Frontal cortex (tissue), 4 donors: Measurements from ENCODE around the gene COL28A1. TPM values are rescaled to one million over a fixed set of nuclear protein-coding genes. Genes with fewer than 3 reads are reported as not detected.
"Not testable (repeated sequence)": the region's sequence is repeated elsewhere in the genome, so short reads cannot be mapped to it uniquely, and the experiment has no call there.

Source experiments
- DNase-seq, 2 donors: peaks; one replicate each; pipeline ENCODE4 v3.0.0; 2012; ENCODE audit warnings: low spot score in 2 of 2
- FAIRE-seq: peaks from 2 replicates; lab custom pipeline; 2012; peaks lifted over from hg19 to GRCh38; lab: Jason Lieb, UNC
- total RNA-seq: library from RNA; depleted of rRNA; stranded (reverse); fragments of >200 nt; gene quantifications from one replicate; pipeline ENCODE4 v1.2.3, GENCODE V29; 2014
- donor health status: control.
- donor health status: control.
- donor health status: control.

Gene COL28A1
- total RNA-seq, 1 donor from 2014 or later, result 0.82 TPM

DNA sequence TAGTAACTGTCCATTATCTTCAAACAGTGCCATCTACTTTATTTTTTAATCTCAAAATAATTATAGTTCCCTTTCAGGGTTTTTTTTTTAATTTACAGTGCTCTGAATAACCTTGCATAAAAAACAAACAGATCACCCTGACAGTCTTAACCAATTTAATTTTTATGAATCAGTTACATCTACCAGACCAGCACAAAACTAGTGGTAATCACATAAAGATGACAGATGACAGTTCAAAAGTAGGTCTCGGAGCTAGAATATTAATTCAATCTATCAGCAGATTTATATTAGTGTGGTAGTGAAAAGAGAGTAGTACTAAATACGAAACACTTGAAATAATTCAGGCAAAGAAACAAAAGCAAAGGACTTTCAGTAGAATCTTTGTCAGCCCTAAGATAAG, 53.9 kb downstream of the COL28A1 start:
- DNase-seq, result no peak
- no peak for FAIRE-seq

DNA sequence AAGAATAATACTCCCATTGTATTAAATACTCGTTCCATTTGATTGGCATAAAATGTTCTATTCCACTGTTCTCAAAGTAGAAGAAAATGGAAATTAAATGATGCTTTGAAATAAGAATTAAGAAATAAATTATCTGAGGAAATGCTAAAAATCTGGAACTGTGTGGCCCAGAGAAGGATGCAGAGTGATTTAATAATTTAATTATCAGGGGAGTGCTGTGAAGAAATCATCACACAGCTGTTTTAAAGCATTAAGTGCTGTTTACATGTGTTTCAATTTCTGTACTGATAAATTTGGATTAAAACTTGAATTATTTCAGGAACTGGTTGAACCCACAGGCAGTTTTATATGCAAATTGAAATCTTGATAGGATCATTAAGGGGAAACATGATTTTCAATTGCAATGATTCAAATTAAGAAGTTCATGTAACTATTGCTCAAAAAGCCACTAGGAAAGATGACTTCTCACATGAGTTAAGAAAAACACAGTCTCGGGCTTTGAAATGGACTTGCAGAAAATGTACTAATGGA, 56.3 kb downstream of the COL28A1 start:
- FAIRE-seq (no peak), DNase-seq (no peak)

DNA sequence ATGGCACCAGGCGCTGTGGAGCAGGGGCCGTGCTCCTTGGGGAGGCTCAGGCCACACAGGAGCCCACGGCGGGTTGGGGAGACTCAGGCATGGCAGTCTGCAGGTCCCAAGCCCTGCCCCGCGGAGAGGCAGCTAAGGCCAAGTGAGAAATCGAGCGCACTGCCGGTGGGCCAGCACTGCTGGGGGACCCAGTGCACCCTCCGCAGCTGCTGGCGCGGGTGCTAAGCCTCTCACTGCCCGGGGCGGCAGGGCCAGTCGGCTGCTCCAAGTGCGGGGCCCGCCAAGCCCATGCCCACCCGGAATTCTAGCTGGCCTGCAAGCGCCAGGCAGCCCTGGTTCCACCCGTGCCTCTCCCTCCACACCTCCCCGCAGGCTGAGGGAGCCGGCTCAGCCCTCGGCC, 57.1 kb downstream of the COL28A1 start:
- FAIRE-seq (no peak), DNase-seq (no peak)

DNA sequence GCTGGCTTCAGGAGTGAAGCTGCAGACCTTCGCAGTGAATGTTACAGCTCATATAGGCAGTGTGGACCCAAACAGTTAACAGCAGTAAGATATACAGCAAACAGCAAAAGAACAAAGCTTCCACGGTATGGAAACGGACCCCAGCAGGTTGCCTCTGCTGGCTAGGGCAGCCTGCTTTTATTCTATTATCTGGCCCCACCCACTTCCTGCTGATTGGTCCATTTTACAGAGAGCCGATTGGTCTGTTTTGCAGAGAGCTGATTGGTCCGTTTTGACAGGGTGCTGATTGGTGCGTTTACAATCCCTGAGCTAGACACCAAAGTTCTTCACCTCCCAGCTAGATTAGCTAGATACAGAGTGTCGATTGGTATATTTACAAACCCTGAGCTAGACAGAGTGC, 58.0 kb downstream of the COL28A1 start:
- not testable (repeated sequence) for FAIRE-seq, DNase-seq

DNA sequence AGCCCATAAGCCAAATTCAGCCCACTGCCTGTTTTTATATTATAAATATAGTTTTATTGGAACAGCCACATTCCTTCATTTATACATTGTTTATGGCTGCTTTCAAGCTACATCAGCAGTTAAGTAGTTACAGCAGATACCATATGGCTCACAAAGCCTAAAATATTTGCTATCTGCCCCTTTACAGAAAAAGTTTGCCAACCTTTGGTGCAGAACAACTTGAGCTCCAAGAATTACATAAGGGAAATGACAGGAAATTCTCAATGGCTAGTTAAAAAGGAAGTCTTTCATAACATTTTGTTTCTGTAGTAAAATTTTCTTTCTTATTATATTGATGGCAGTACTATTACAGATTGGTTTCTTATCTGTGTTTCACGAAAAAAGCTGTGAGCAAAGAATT, 59.3 kb downstream of the COL28A1 start:
- no peak for DNase-seq
- FAIRE-seq, result no peak

DNA sequence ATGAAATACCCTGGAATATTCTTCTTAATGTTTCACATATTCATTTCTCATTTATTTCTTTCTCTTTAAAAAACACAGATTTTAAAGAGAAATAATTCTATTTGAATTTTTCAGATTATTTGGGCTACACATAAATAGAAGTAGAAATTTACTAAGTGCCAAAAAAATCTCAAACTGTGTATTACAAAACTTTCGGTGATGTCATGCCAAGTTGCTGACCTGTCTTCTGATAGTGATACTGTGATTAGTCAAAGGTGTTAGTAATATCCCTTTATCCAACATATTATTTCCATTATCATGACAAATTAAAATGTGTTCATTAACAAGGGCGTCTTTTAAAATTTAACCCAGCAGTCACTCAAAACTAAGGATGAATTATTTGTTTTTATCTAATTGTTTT, 60.1 kb downstream of the COL28A1 start:
- FAIRE-seq (no peak), DNase-seq (no peak)

DNA sequence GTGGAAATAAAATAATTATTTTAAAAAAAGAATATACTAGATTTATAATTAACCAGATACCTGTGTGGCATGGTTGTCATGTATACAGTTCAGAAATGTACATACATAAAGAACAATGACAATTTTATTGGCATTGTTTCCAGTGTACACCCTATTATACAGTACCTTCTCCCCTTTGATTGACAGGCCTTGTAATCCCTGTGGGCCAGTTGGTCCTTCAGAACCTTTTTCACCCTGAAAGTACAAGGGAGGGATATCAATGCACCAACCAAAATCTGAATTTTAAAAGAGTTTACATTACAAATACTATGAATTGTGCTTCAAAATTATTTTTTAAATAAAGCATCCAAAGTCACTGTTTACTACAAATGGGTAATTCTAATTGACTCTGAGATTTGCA, 61.2 kb downstream of the COL28A1 start:
- FAIRE-seq (no peak), DNase-seq (no peak)

DNA sequence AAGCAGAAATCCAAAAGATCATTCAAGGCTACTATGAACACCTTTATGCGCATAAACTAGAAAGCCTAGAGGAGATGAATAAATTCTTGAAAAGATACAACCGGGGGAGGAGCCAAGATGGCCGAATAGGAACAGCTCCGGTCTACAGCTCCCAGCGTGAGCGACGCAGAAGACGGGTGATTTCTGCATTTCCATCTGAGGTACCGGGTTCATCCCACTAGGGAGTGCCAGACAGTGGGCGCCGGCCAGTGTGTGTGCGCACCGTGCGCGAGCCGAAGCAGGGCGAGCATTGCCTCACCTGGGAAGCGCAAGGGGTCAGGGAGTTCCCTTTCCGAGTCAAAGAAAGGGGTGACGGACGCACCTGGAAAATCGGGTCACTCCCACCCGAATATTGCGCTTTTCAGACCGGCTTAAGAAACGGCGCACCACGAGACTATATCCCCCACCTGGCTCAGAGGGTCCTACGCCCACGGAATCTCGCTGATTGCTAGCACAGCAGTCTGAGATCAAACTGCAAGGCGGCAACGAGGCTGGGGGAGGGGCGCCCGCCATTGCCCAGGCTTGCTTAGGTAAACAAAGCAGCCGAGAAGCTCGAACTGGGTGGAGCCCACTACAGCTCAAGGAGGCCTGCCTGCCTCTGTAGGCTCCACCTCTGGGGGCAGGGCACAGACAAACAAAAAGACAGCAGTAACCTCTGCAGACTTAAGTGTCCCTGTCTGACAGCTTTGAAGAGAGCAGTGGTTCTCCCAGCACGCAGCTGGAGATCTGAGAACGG, 70.5 kb downstream of the COL28A1 start:
- not testable (repeated sequence) for FAIRE-seq, DNase-seq

DNA sequence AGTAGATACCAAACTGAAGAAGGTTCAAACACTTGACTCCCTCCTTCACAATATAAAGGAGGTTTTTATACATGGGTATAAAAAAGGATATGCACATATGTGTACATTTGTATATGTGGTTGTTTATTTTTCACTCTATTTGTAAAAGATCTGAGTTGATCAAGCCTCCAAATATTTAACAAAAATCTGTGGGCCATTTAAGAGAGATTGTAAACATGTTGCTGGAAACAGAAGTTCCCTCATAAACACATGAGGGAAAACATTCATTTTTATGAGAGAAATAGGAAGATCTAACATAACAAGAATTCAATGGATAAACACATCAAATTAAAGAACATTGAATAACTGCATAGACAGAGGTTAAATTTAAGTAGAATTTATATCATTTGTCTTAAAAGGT, 81.7 kb downstream of the COL28A1 start:
- FAIRE-seq (no peak), DNase-seq (no peak)

DNA sequence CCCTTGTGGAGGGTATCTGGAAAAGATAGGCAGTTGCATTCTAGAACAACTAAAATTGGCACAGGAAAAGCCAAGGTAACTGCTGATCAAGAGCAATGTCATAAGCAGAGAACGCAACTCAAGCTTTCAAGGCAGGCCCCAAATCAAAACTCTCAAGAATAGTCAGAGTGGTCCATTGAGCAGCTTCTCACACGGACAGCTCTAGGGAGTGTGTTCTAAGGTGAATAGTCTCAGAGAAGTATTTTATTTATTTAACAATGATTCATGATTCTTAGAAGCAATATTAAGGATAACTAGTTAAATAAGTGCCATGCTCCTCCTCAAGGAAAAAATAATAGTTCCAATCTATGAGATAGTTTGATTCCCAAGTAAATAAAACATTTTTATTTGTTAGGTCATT, 83.0 kb downstream of the COL28A1 start:
- no peak for FAIRE-seq
- DNase-seq, result no peak

DNA sequence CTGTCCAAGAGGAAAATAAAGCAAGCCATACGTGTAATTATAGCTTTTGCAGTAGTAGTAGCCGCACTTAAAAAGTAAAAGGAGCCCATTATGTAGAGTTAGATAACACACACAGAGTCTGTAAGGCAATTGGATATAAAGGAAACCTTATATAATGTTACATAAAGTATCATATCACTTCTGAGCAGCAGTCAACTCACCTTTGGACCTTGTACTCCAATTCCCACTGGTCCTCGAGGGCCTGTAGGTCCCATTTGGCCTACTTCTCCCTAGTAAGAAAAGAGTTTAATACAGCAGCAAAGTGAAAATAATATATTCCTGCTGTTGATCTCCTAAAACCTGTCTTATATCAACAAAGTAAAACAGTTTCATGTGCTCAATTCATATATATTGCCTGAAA, 83.6 kb downstream of the COL28A1 start:
- FAIRE-seq (no peak), DNase-seq (no peak)

DNA sequence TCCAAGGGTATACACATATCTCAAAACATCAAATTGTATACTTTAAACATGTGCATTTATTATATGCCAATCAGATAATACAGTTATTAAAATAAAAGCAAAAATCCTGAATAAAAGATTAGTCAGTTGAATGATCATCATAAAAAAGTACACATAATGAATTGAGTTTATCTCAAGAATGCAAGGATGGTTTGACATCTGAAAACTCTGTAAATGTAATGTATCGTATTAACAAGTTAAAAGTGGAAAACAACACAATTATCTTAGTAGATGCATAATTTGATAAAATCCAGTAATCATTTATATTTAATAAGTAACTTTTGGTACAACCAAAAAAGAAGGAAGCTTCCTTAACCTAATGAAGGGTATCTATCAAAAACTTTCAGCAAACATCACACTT, 86.6 kb downstream of the COL28A1 start:
- DNase-seq (no peak), FAIRE-seq (no peak)

DNA sequence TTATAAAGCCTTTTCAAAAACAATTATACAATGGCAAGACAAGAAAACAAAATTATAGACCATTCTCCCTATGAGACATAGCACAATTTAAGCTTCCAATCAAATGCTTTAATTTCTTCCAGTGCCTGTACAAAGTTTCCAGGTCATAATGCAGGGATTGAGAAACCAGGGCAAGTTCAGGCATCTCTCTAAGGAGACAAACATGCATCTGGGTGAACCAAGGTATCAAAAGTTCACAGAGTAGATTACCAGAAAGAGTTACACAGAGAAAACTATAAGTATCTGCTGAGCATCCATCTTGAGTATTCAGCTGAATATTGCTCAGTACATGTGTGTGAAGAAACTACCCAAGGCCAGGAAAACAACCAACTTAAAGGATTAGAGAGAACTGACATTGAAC, 89.1 kb downstream of the COL28A1 start:
- no peak for DNase-seq

DNA sequence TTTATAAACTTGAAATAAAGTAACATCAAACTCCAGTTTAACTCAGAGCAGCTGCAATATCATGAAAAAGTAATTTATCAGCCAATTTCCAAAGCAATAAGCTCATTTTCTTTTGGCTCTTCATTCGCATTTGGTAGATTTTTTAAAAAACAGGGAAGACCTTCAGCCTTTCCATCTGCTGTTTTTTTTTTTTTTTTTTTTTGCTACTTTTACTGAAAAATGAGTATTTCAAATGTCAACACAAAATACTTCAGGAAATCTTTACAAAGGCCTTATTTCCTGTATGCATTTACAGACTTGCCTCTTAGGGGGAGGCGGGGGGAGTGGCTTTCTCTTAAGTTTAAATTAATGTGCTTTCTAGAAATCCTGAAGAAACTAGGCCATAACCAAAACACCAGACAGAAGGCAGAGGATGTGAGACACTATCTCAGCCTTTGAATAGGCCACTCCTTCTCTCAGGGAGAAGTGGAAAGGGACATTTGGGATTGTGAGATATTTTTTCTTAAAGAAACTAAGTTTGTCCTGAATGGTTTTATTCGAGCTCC, 91.8 kb downstream of the COL28A1 start:
- no peak for DNase-seq
- no peak for FAIRE-seq

More for the DNA sequence above, 89.1 kb downstream of the COL28A1 start:
- no peak for FAIRE-seq

DNA sequence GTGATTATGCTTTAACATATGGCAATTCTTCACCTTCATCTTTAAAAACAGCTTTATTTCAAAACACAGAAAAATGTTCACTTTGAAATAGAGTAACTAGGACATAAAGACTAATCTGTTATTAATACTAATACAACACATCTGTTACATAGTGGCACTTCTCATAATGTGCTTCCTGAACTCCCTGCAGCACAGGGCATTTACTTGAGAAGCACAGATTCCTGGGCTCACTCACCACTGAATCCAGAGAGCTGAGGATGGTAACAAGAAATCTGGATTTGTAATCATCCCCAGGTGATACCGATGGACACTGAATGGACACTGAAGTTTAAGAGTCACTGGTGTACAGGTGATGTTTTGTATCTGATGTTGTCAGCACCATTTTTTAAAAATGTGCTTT, 96.1 kb downstream of the COL28A1 start:
- no peak for FAIRE-seq

DNA sequence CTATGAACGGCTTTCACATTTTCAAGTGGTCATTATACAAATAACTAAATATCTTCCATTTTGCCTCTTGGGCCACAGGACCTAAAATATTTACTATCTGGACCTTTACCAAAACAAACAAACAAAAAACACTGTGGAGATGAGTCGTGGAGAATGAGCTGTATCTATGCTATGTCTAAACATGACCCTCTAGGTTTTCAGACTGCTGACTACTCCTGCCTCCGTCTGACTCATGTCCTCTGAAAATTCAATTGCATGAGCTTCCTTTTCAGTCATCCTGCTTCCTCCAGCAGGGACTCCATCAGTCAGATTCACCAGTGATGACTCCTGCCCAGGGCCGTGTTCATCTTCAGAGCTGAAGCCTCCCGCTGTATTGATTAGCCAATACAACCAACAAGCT, 96.8 kb downstream of the COL28A1 start:
- DNase-seq (no peak), FAIRE-seq (no peak)

More for the DNA sequence above, 96.1 kb downstream of the COL28A1 start:
- no peak for DNase-seq

DNA sequence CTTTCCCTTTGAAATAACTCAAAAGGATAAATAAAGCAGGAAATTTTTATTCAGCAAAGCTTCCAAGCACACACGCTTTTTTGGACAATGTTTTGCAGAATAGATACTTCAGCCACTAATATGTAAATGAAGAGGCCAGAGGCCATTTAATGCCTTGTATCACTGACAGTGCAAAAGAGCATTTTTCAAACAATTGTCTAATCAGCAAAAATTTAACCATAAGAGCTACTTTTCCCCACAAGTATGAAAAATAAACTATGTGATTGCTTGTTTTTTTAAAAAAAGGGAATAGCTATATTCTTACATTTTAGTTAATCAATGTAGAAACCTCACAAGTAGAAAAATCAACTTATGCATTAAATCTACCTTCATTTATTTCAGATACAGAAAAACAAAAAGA, 99.7 kb downstream of the COL28A1 start:
- DNase-seq, result no peak
- no peak for FAIRE-seq

DNA sequence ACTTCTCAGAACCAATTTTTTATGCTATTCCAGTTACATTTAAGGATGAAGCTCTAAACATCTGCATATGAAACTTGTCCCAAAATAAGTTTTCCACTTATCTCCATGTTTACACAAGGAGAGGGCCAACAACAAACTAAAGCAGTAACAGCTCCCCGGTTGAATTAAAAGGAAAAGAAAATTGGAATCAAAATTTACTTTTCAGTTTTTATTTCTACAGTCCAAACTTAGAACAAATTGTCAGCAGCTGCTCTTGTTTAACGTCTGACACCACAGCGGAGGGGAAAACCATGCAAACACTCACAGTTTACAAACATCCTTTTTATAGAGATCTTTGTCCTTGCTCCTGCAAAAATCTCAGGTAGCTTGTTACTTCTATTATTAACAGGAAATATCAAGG, 101.3 kb downstream of the COL28A1 start:
- FAIRE-seq (no peak), DNase-seq (no peak)

DNA sequence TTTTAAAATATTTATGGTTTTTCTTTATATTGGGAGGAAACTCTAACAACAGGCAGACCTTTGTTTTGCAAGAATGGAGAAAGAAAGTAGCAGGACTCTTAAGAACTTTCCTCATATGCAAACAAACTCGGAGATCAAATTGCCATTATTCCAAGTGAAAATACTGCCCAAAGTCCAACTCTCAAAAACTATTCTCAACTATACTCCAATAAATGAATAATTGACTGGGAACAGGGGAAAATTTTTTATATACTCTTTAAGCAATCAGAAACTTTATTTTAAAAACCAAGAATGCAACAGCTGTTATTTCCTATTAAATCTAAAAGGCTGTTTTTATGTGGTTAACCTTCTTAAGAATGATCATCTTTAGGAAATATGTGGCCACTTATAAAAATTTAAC, 101.9 kb downstream of the COL28A1 start:
- DNase-seq (no peak), FAIRE-seq (no peak)

DNA sequence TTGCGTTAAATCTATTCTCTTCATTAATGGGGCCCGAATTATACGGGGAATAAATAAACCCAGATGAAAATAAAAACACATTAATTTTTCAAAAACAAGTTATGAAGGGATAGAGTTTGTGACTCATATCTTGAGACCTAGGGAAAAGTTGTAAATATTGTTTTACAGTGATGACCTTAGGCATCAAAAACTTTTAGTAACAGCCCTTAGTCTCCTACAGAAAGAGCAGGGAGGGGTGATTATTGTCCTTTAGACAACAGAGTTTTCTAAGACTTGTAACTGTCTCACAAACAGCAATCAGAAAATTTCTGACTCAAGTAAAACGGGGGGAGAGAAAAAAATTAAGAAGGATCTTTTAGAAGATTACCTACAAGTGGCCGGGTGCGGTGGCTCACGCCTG, 102.7 kb downstream of the COL28A1 start:
- DNase-seq (no peak), FAIRE-seq (no peak)

DNA sequence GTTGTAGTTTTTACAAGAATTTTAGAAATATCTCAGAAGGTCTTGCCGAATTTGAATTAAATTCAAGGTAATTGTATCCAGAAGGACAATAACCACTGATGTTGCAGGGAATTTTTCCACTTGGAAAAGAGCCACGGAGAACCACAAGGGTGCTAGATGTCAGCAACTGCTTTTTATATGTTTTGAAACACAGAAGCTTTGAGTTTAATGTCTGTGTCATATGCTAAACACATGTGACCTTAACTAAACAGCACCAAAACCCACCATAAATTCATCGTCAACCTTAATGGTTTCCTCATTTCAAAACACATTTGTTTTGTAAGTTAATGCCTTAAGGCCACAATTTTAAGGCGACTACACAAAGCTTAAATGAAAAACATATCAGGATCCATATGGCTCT, 106.9 kb downstream of the COL28A1 start:
- DNase-seq, result no peak
- FAIRE-seq, result no peak

DNA sequence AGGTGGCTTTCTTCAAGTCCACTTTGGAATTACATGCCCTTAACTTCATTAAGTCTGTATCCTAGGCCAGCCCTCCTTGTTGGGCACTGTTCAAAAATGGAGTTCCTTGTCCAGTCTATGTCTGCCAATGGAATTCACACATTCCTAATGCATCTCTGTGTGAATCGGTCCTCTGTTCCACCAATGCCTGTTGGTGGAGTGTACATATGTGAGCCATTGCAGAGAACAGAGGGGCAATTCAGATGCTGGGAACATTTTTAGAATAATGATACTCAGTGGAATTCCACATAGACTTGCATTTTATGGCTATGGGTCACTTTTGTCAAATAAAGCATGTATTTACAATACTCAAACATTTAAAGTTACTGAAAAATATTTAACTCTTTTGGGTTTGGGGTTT, 108.3 kb downstream of the COL28A1 start:
- FAIRE-seq, result peak; percentile 85
- peak; percentile 17 to 26 for DNase-seq
